IMR-90 (cell line): ENCODE data around the gene CTDSPL. TPM values are rescaled to one million over a fixed set of nuclear protein-coding genes. Genes with fewer than 3 reads are reported as not detected.

ENCODE experiments used
- ATAC-seq: fragments of 200-7000 bp; cut with Tn5 transposase; 2 replicates; pipeline ENCODE4 v1.9.1; 2020; ENCODE audit warnings: low read depth, mild to moderate bottlenecking, moderate library complexity
- BruUV-seq: library from RNA; stranded (reverse); fragments of 400-500 nt; replicated peaks from 2 replicates; lab custom pipeline; 2021; lab: Mats Ljungman, UMichigan
- CTCF ChIA-PET: fragments of 300-600 bp; formaldehyde crosslinking; extraction: SDS; loops from one replicate; lab custom pipeline; 2021; ENCODE audit warnings: antibody characterized with exemption; lab: Yijun Ruan, JAX
- POLR2A ChIA-PET: fragments of 300-600 bp; sonication (Branson Sonifier 250); formaldehyde crosslinking; loops from one replicate; lab custom pipeline; 2022; ENCODE audit warnings: antibody characterized with exemption; ENCODE audit not compliant: unreplicated experiment; lab: Charles Lee
- DNase-seq: peaks from one replicate; pipeline ENCODE4 v3.0.0; 2013
- H2AFZ ChIP-seq: replicated peaks from 2 replicates; pipeline ENCODE3; 2013; ENCODE audit warnings: low read length, mild to moderate bottlenecking; ENCODE audit not compliant: poor library complexity
- H2AK5ac ChIP-seq: 2 replicates; pipeline ENCODE4 v1.6.1; 2013; ENCODE audit warnings: low read depth, low read length, inconsistent platforms
- H2AK9ac ChIP-seq: replicated peaks from 2 replicates; pipeline ENCODE3; 2013; ENCODE audit warnings: mild to moderate bottlenecking, low read depth, low read length, moderate library complexity; ENCODE audit not compliant: poor library complexity
- H2BK120ac ChIP-seq: 2 replicates; pipeline ENCODE4 v1.6.1; 2013; ENCODE audit warnings: low read depth, low read length, inconsistent platforms
- H2BK15ac ChIP-seq: 3 replicates; pipeline ENCODE4 v1.6.1; 2013; ENCODE audit warnings: low read depth, low read length, inconsistent platforms
- H2BK20ac ChIP-seq: 2 replicates; pipeline ENCODE4 v1.6.1; 2013; ENCODE audit warnings: low read depth, mild to moderate bottlenecking, inconsistent platforms, low read length, moderate library complexity
- H2BK5ac ChIP-seq: 2 replicates; pipeline ENCODE4 v1.6.1; 2013; ENCODE audit warnings: mild to moderate bottlenecking, low read depth, low read length, inconsistent platforms; ENCODE audit not compliant: poor library complexity, severe bottlenecking
- H3K14ac ChIP-seq: replicated peaks from 2 replicates; pipeline ENCODE4 v1.6.1; 2013; ENCODE audit warnings: low read depth, low read length, inconsistent platforms
- H3K18ac ChIP-seq: 2 replicates; pipeline ENCODE4 v1.6.1; 2013; ENCODE audit warnings: low read depth, low read length, control low read depth
- H3K23ac ChIP-seq: 2 replicates; pipeline ENCODE4 v1.6.1; 2013; ENCODE audit warnings: low read depth, low read length, inconsistent platforms
- H3K27ac ChIP-seq: 2 replicates; pipeline ENCODE4 v1.5.1; 2013; ENCODE audit warnings: mild to moderate bottlenecking, control low read depth, low read length; ENCODE audit not compliant: insufficient read depth
- H3K27me3 ChIP-seq: 2 replicates; pipeline ENCODE4 v1.6.1; 2013; ENCODE audit warnings: low read length; ENCODE audit not compliant: control insufficient read depth, insufficient read depth
- H3K36me3 ChIP-seq: 2 replicates; pipeline ENCODE4 v1.6.1; 2013; ENCODE audit warnings: low read length, mixed read lengths; ENCODE audit not compliant: control insufficient read depth, insufficient read depth
- H3K4ac ChIP-seq: 2 replicates; pipeline ENCODE4 v1.6.1; 2013; ENCODE audit warnings: low read depth, low read length, inconsistent platforms
- H3K4me1 ChIP-seq: 2 replicates; pipeline ENCODE4 v1.6.1; 2013; ENCODE audit warnings: low read length, mixed read lengths; ENCODE audit not compliant: control insufficient read depth, insufficient read depth
- H3K4me2 ChIP-seq: 2 replicates; pipeline ENCODE4 v1.6.1; 2013; ENCODE audit warnings: low read depth, mild to moderate bottlenecking, control low read depth, low read length, moderate library complexity
- H3K4me3 ChIP-seq: 2 replicates; pipeline ENCODE4 v1.5.1; 2013; ENCODE audit warnings: low read depth, mild to moderate bottlenecking, control low read depth, low read length, moderate library complexity; ENCODE audit not compliant: insufficient read depth
- H3K56ac ChIP-seq: 2 replicates; pipeline ENCODE4 v1.6.1; 2013; ENCODE audit warnings: low read length, inconsistent platforms; ENCODE audit not compliant: insufficient read depth; ENCODE audit errors: extremely low read depth
- H3K79me1 ChIP-seq, 2 experiments: 2 replicates each; pipeline ENCODE4 v1.6.1; 2013; ENCODE audit warnings: low read length in 2 of 2, inconsistent platforms in 1 of 2, low read depth in 1 of 2
- H3K9ac ChIP-seq: 2 replicates; pipeline ENCODE4 v1.6.1; 2013; ENCODE audit warnings: low read depth, low read length, control low read depth
- H3K9me1 ChIP-seq: 2 replicates; pipeline ENCODE4 v1.6.1; 2013; ENCODE audit warnings: low read length, inconsistent platforms; ENCODE audit not compliant: insufficient read depth
- H3K9me3 ChIP-seq: 2 replicates; pipeline ENCODE4 v1.6.1; 2013; ENCODE audit warnings: low read length; ENCODE audit not compliant: control insufficient read depth, insufficient read depth
- H4K20me1 ChIP-seq: 2 replicates; pipeline ENCODE4 v1.6.1; 2013; ENCODE audit warnings: low read length, inconsistent platforms; ENCODE audit not compliant: insufficient read depth
- H4K5ac ChIP-seq: 2 replicates; pipeline ENCODE4 v1.6.1; 2013; ENCODE audit warnings: mild to moderate bottlenecking, low read depth, low read length, control low read depth
- H4K8ac ChIP-seq, 2 experiments: 2 replicates each; pipeline ENCODE4 v1.6.1; 2013; ENCODE audit warnings: low read depth in 2 of 2, low read length in 2 of 2, control low read depth in 1 of 2, inconsistent platforms in 1 of 2
- H4K91ac ChIP-seq: 2 replicates; pipeline ENCODE4 v1.6.1; 2013; ENCODE audit warnings: low read depth, low read length, inconsistent platforms; ENCODE audit not compliant: insufficient read depth
- BHLHE40 ChIP-seq: fragments of 150-350 bp; IDR thresholded peaks from 2 replicates; pipeline ENCODE4 v1.6.1; 2016; ENCODE audit warnings: mild to moderate bottlenecking, low read depth, low read length
- CEBPB ChIP-seq: IDR thresholded peaks from 2 replicates; pipeline ENCODE4 v1.6.1; 2012; ENCODE audit warnings: low read depth, low read length, improper control_type of control experiment
- CHD1 ChIP-seq: IDR thresholded peaks from 2 replicates; pipeline ENCODE4 v1.6.1; 2012; ENCODE audit warnings: low read depth, low read length, improper control_type of control experiment
- FOS ChIP-seq: fragments of 150-350 bp; IDR thresholded peaks from 2 replicates; pipeline ENCODE4 v1.6.1; 2016; ENCODE audit warnings: low read depth, low read length
- MAFK ChIP-seq: IDR thresholded peaks from 2 replicates; pipeline ENCODE4 v1.6.1; 2012; ENCODE audit warnings: low read depth, low read length, improper control_type of control experiment
- MAZ ChIP-seq: IDR thresholded peaks from 2 replicates; pipeline ENCODE4 v1.6.1; 2012; ENCODE audit warnings: low read depth, mild to moderate bottlenecking, low read length, improper control_type of control experiment, moderate library complexity, borderline replicate concordance
- MXI1 ChIP-seq: IDR thresholded peaks from 2 replicates; pipeline ENCODE4 v1.6.1; 2012; ENCODE audit warnings: low read depth, mild to moderate bottlenecking, low read length, moderate library complexity, borderline replicate concordance
- NFE2L2 ChIP-seq: fragments of 150-350 bp; IDR thresholded peaks from 2 replicates; pipeline ENCODE4 v1.6.1; 2016; ENCODE audit warnings: low read depth, mild to moderate bottlenecking, low read length
- POLR2A ChIP-seq: IDR thresholded peaks from 2 replicates; pipeline ENCODE4 v1.6.1; 2012; ENCODE audit warnings: mild to moderate bottlenecking, low read depth, low read length
- RAD21 ChIP-seq: IDR thresholded peaks from 2 replicates; pipeline ENCODE4 v1.6.1; 2012; ENCODE audit warnings: low read length, improper control_type of control experiment
- RCOR1 ChIP-seq: IDR thresholded peaks from 2 replicates; pipeline ENCODE4 v1.6.1; 2012; ENCODE audit warnings: mild to moderate bottlenecking, low read length, improper control_type of control experiment; ENCODE audit not compliant: insufficient replicate concordance
- RFX5 ChIP-seq: IDR thresholded peaks from 2 replicates; pipeline ENCODE4 v1.8.0; 2012; ENCODE audit warnings: low read depth, mild to moderate bottlenecking, low read length, moderate library complexity
- SMC3 ChIP-seq: fragments of 150-350 bp; IDR thresholded peaks from 2 replicates; pipeline ENCODE4 v1.6.1; 2016; ENCODE audit warnings: low read depth, mild to moderate bottlenecking, antibody characterized with exemption, low read length, moderate library complexity
- WGBS, 2 experiments: methylation state at CpG; one replicate each; pipeline versions ENCODE4 v1.1.5 to v1.1.7; 2013; ENCODE audit warnings: missing lambda C conversion rate in 2 of 2; ENCODE audit not compliant: insufficient read length in 1 of 2; ENCODE audit errors: extremely low coverage in 2 of 2; 5-methylcytosine and 5-hydroxymethylcytosine counted together
- dilution Hi-C: fragments of 300-500 bp; cut with HindIII; formaldehyde crosslinking; loops from one replicate; pipeline ENCODE4 v1.14.3; 2018; ENCODE audit warnings: low sequenced_read_pairs; ENCODE audit not compliant: unreplicated experiment
- in situ Hi-C: fragments of 300-500 bp; cut with MboI; formaldehyde crosslinking; loops from 3 replicates; pipeline ENCODE4 v1.14.3; 2019; ENCODE audit warnings: low sequenced_read_pairs, inconsistent platforms, mixed read lengths
- intact Hi-C: fragments of 100-400 bp; cut with micrococcal nuclease; formaldehyde crosslinking; loops from 2 replicates; pipeline ENCODE4 v1.10.0; 2022
- polyA plus RNA-seq, 3 experiments: library from polyadenylated mRNA; depleted of rRNA; stranded (reverse); fragments of >200 nt; gene quantifications; 2 replicates each; pipeline ENCODE4 v1.2.3, GENCODE V29; 2012; ENCODE audit warnings: low replicate concordance in 1 of 3
- total RNA-seq: library from RNA; depleted of rRNA; stranded (reverse); fragments of >200 nt; gene quantifications from 2 replicates; pipeline ENCODE4 v1.2.3, GENCODE V29; 2012
- TF ChIP-seq, protein P1 (sequence below): fragments of 150-350 bp; IDR thresholded peaks from 2 replicates; pipeline ENCODE4 v1.6.1; 2017; ENCODE audit warnings: mild to moderate bottlenecking, antibody characterized with exemption, low read length, low read depth
- TF ChIP-seq, protein P2 (sequence below): fragments of 150-350 bp; IDR thresholded peaks from 2 replicates; pipeline ENCODE4 v1.6.1; 2016; ENCODE audit warnings: low read depth, mild to moderate bottlenecking, low read length, moderate library complexity, borderline replicate concordance
- TF ChIP-seq, protein P3 (sequence below): conservative IDR thresholded peaks from 2 replicates; pipeline ENCODE4 v1.5.1; 2012; ENCODE audit warnings: mild to moderate bottlenecking, low read depth, low read length, improper control_type of control experiment

The CTDSPL gene
- total and polyA plus RNA-seq, 2 of the 4 experiments (the other 2 are of a cell fraction): 24.5 to 29.0 TPM

DNA sequence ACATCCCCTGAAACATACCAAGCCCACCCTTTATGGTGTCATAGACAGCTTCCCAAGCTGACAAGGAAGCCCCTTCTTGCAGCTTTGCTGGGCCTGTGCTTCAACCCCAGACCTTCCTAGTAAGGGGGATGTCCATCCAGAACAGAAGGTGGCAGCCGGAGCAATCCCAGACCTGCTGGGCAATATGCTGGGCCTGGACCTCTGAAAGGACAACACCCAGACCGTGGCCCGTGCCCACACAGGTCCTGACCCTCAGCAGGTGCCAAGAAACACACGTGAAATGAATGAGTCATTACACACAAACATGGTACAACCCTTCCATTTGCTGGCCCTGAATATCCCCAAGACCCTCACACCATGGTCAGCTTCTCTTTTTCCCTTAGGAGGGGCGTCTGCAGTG lies 109.1 kb downstream of the CTDSPL start:
- Histone ChIP-seq H3K9me3 (no peaks in the 10 kb centered on the region), H3K4me3 (no peak overlapping the region), H3K9me1 (peaks cover 25% of the 10 kb centered on the region), H4K20me1 (peaks cover 6% of the 10 kb centered on the region; the same call in 1 of the 2 replicates), H3K4me2 (no peak overlapping the region), H2BK20ac (no peak overlapping the region), H3K27me3 (no peaks in the 10 kb centered on the region), H3K14ac (no peak overlapping the region), H4K91ac (no peak overlapping the region), H2AK5ac (no peak overlapping the region), H3K18ac (no peak overlapping the region), H3K27ac (no peak overlapping the region), H4K8ac (no peak overlapping the region), H3K4me1 (peaks cover 8% of the 10 kb centered on the region; the same call in 1 of the 2 replicates), H3K9ac (no peak overlapping the region), H2BK5ac (no peak overlapping the region), H2BK15ac (no peak overlapping the region), H3K56ac (no peak overlapping the region), H2BK120ac (no peak overlapping the region), H3K4ac (no peak overlapping the region), H2AK9ac (no peak overlapping the region), H2AFZ (no peak overlapping the region), H3K79me1 (peaks cover under 1 to 16% of the 10 kb centered on the region in 2 experiments; a peak in 2 of 4 replicates), H4K5ac (no peak overlapping the region), H3K23ac (no peak overlapping the region), H3K36me3 (peaks cover 31% of the 10 kb centered on the region)
- dilution Hi-C loops (no loop called here), in situ Hi-C loops (no loop called here), intact Hi-C loops (no loop called here)
- ATAC-seq: no peak
- ChIA-PET CTCF (interaction anchor here (1.6 kb wide), 1 partner anchor 116 kb away, joined by 4 read pairs; no protein-coding TSS in a partner anchor), POLR2A (no interaction called here)
- TF ChIP-seq RCOR1: no peak
- no peak for TF ChIP-seq FOS
- TF ChIP-seq MXI1: no peak
- TF ChIP-seq RFX5: no peak
- TF ChIP-seq BHLHE40: no peak
- TF ChIP-seq, protein P1, sequence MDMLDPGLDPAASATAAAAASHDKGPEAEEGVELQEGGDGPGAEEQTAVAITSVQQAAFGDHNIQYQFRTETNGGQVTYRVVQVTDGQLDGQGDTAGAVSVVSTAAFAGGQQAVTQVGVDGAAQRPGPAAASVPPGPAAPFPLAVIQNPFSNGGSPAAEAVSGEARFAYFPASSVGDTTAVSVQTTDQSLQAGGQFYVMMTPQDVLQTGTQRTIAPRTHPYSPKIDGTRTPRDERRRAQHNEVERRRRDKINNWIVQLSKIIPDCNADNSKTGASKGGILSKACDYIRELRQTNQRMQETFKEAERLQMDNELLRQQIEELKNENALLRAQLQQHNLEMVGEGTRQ: no peak
- TF ChIP-seq CHD1: no peak
- no peak for TF ChIP-seq CEBPB
- no peak for TF ChIP-seq SMC3
- TF ChIP-seq, protein P2, sequence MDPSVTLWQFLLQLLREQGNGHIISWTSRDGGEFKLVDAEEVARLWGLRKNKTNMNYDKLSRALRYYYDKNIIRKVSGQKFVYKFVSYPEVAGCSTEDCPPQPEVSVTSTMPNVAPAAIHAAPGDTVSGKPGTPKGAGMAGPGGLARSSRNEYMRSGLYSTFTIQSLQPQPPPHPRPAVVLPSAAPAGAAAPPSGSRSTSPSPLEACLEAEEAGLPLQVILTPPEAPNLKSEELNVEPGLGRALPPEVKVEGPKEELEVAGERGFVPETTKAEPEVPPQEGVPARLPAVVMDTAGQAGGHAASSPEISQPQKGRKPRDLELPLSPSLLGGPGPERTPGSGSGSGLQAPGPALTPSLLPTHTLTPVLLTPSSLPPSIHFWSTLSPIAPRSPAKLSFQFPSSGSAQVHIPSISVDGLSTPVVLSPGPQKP: no peak
- TF ChIP-seq, protein P3, sequence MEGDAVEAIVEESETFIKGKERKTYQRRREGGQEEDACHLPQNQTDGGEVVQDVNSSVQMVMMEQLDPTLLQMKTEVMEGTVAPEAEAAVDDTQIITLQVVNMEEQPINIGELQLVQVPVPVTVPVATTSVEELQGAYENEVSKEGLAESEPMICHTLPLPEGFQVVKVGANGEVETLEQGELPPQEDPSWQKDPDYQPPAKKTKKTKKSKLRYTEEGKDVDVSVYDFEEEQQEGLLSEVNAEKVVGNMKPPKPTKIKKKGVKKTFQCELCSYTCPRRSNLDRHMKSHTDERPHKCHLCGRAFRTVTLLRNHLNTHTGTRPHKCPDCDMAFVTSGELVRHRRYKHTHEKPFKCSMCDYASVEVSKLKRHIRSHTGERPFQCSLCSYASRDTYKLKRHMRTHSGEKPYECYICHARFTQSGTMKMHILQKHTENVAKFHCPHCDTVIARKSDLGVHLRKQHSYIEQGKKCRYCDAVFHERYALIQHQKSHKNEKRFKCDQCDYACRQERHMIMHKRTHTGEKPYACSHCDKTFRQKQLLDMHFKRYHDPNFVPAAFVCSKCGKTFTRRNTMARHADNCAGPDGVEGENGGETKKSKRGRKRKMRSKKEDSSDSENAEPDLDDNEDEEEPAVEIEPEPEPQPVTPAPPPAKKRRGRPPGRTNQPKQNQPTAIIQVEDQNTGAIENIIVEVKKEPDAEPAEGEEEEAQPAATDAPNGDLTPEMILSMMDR: no peak
- no peak for TF ChIP-seq MAFK
- TF ChIP-seq MAZ: no peak
- TF ChIP-seq NFE2L2: no peak
- no peak for TF ChIP-seq POLR2A
- TF ChIP-seq RAD21: no peak
- 100% methylated on average over 1 of the region's 5 CpGs; no CpG with 5 or more reads in 1 of the 2 experiments for WGBS, 2 experiments
- no peak for DNase-seq
- BruUV-seq: no TSS peak
